Ovary (tissue), 3 donors: Measurements from ENCODE around the gene PRSS2.

Source experiments
- CTCF ChIP-seq, 3 donors: fragments of 450-650 bp in 2 of 3; fragments of 200-600 bp in 1 of 3; IDR thresholded peaks; one replicate each; pipeline versions ENCODE4 v1.5.1 to v1.8.0; 2016 to 2022; ENCODE audit warnings: antibody characterized with exemption in 3 of 3, mild to moderate bottlenecking in 1 of 3
- EP300 ChIP-seq: sonication (generic); formaldehyde crosslinking; IDR thresholded peaks from one replicate; pipeline ENCODE4 v1.6.1; 2017; ENCODE audit warnings: antibody characterized with exemption
- POLR2A ChIP-seq: fragments of 450-650 bp; IDR thresholded peaks from one replicate; pipeline ENCODE4 v1.6.1; 2017; ENCODE audit warnings: antibody characterized with exemption, mild to moderate bottlenecking, moderate library complexity
- donor health status: DM: no; HTN: no; CAD: no.

DNA sequence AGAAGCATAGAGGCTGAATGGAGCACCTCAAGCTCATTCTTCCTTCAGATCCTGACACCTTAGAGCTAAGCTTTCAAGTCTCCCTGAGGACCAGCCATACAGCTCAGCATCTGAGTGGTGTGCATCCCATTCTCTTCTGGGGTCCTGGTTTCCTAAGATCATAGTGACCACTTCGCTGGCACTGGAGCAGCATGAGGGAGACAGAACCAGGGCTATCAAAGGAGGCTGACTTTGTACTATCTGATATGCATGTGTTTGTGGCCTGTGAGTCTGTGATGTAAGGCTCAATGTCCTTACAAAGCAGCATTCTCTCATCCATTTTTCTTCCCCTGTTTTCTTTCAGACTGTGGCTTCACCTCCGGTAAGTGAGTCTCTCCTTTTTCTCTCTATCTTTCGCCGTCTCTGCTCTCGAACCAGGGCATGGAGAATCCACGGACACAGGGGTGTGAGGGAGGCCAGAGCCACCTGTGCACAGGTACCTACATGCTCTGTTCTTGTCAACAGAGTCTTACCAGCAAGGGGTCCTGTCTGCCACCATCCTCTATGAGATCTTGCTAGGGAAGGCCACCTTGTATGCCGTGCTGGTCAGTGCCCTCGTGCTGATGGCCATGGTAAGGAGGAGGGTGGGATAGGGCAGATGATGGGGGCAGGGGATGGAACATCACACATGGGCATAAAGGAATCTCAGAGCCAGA, 31.0 kb downstream of the PRSS2 start:
- no peak for TF ChIP-seq POLR2A
- no peak for TF ChIP-seq CTCF (IDR thresholded peaks at IDR 0.05)
- no peak for TF ChIP-seq EP300
